ENCODE data around the gene ASXL3.

The ASXL3 gene

GRCh38 chr18:33664241-33664874 lies 86.3 kb downstream of the ASXL3 start:
- H3K36me3 ChIP-seq (ENCODE audit: control insufficient read depth in 2 of 2, insufficient read depth in 2 of 2, low read length in 2 of 2): no peaks in the 10 kb centered on the region
- no peak overlapping the region for H3K4me3 ChIP-seq (ENCODE audit: low read length in 2 of 2)
- no peaks in the 10 kb centered on the region for H3K27me3 ChIP-seq (ENCODE audit: control insufficient read depth in 1 of 2, insufficient read depth in 2 of 2, low read length in 2 of 2)
- no peak overlapping the region for H3K9ac ChIP-seq (ENCODE audit: low read length in 2 of 2)
- H3K9me3 ChIP-seq (ENCODE audit: control insufficient read depth in 2 of 2, low read length in 2 of 2): no peaks in the 10 kb centered on the region
- no peaks in the 10 kb centered on the region for H3K4me1 ChIP-seq (ENCODE audit: control insufficient read depth, insufficient read depth, low read length)
- no peak overlapping the region for H3K27ac ChIP-seq (ENCODE audit: low read length)

DNA sequence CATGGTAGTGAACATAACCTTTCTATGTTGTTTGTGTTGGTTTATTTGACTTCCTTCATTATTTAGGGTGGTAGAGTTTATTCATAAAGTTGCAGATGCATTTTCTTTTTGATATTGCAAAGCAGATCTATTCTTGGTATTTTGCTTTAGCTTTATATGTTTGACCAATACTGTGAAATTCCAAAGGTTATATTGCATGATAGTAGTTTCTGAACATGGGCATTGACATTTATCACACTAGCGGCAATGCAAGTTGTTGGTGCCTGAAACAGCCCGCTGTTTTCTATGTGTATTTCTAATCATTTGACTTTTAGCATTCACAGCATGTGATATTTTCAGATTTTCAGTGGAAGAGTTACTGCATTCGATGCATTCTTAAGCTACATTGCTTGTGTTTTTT lies 87.2 kb downstream of the ASXL3 start:
- no peak overlapping the region for H3K27ac ChIP-seq (ENCODE audit: low read length)
- H3K27me3 ChIP-seq (ENCODE audit: control insufficient read depth in 1 of 2, insufficient read depth in 2 of 2, low read length in 2 of 2): no peaks in the 10 kb centered on the region
- no peaks in the 10 kb centered on the region for H3K9me3 ChIP-seq (ENCODE audit: control insufficient read depth in 2 of 2, low read length in 2 of 2)
- H3K4me3 ChIP-seq (ENCODE audit: low read length in 2 of 2): no peak overlapping the region
- H3K4me1 ChIP-seq (ENCODE audit: control insufficient read depth, insufficient read depth, low read length): no peaks in the 10 kb centered on the region
- H3K36me3 ChIP-seq (ENCODE audit: control insufficient read depth in 2 of 2, insufficient read depth in 2 of 2, low read length in 2 of 2): no peaks in the 10 kb centered on the region
- no peak overlapping the region for H3K9ac ChIP-seq (ENCODE audit: low read length in 2 of 2)

DNA sequence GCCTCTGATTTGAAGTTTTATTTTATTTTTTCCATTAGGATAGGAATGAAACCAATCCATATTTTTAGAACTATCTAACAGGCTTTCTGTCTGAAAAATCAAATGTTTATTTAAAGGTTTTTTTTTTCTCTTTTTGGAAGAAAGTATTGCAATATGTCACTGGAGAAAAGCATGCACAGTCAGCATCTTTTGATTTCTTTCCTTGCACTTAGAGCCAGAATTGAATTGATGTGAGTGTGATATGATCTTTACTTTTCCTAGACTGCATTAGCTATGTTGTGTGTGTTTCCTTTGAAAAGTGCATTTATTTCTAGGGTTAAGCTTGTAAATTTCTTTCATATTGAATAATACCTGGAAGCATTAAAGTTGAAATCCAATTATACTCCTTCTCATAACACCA lies 87.6 kb downstream of the ASXL3 start:
- Histone ChIP-seq H3K9me3 (ENCODE audit: control insufficient read depth in 2 of 2, low read length in 2 of 2) (no peaks in the 10 kb centered on the region), H3K9ac (ENCODE audit: low read length in 2 of 2) (no peak overlapping the region), H3K4me1 (ENCODE audit: control insufficient read depth, insufficient read depth, low read length) (no peaks in the 10 kb centered on the region), H3K4me3 (ENCODE audit: low read length in 2 of 2) (no peak overlapping the region), H3K36me3 (ENCODE audit: control insufficient read depth in 2 of 2, insufficient read depth in 2 of 2, low read length in 2 of 2) (no peaks in the 10 kb centered on the region), H3K27ac (ENCODE audit: low read length) (no peak overlapping the region), H3K27me3 (ENCODE audit: control insufficient read depth in 1 of 2, insufficient read depth in 2 of 2, low read length in 2 of 2) (no peaks in the 10 kb centered on the region)

DNA sequence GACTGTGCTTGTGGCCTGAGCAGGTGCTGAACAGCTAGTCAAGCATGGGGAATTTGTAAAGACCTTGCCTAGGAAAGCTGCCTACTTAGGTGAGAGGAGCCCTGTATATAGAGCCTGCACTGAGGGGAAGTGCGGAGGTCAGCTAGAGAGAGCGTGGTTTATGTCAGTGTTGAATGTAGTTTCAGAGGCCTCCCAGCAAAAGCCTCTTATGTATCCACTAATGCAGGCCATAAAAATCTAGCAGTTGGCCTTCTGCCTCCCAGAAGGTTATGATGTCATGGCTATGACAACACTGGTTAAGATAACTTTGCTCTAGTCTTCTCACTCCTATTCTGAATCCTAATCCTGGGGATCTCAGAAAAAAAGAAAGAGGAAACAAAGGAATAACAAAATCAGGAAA lies 88.9 kb downstream of the ASXL3 start:
- H3K9ac ChIP-seq (ENCODE audit: low read length in 2 of 2): no peak overlapping the region
- H3K4me3 ChIP-seq (ENCODE audit: low read length in 2 of 2): no peak overlapping the region
- no peaks in the 10 kb centered on the region for H3K36me3 ChIP-seq (ENCODE audit: control insufficient read depth in 2 of 2, insufficient read depth in 2 of 2, low read length in 2 of 2)
- H3K9me3 ChIP-seq (ENCODE audit: control insufficient read depth in 2 of 2, low read length in 2 of 2): no peaks in the 10 kb centered on the region
- H3K27me3 ChIP-seq (ENCODE audit: control insufficient read depth in 1 of 2, insufficient read depth in 2 of 2, low read length in 2 of 2): no peaks in the 10 kb centered on the region
- no peak overlapping the region for H3K27ac ChIP-seq (ENCODE audit: low read length)
- H3K4me1 ChIP-seq (ENCODE audit: control insufficient read depth, insufficient read depth, low read length): no peaks in the 10 kb centered on the region

DNA sequence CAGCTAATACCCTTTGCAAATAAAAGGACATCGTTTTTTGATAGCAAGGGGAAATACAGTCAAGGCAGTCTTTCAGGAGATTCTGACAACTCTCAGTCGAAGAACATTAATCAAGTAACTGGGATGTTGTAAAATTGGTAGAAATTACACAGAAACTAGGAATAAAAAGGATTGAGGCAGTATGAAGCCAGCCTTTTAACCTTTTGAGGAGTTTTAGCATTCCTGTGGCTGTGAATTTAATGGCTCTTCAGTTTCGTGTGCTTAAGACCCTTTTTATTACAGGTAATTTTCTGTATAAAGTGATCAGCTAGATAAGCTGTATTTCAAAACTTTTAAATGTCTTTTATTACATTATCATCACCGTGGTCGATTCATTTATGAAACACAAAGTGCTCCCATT lies 91.6 kb downstream of the ASXL3 start:
- H3K9me3 ChIP-seq (ENCODE audit: control insufficient read depth in 2 of 2, low read length in 2 of 2): no peaks in the 10 kb centered on the region
- H3K4me3 ChIP-seq (ENCODE audit: low read length in 2 of 2): no peak overlapping the region
- H3K36me3 ChIP-seq (ENCODE audit: control insufficient read depth in 2 of 2, insufficient read depth in 2 of 2, low read length in 2 of 2): no peaks in the 10 kb centered on the region
- no peak overlapping the region for H3K27ac ChIP-seq (ENCODE audit: low read length)
- no peak overlapping the region for H3K9ac ChIP-seq (ENCODE audit: low read length in 2 of 2)
- no peaks in the 10 kb centered on the region for H3K27me3 ChIP-seq (ENCODE audit: control insufficient read depth in 1 of 2, insufficient read depth in 2 of 2, low read length in 2 of 2)
- H3K4me1 ChIP-seq (ENCODE audit: control insufficient read depth, insufficient read depth, low read length): no peaks in the 10 kb centered on the region

DNA sequence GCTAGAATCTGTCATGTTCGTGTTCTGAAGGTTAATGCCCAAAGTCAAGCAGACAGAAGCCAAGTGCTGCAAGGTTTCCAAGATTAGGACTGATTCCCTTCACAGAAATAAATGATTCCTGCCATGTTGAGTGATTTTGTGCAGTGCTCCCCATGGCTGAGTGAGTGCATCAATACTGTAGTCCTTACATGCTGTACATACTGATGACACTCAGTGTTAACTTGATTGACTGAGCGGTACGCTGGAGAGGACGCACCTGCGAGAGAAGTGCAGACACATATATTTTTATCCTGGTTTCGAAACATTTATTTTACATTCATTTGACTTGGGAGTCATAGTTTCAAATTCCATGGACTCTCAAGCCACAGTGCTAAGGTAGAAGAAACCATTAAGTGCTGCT lies 92.0 kb downstream of the ASXL3 start:
- Histone ChIP-seq H3K9me3 (ENCODE audit: control insufficient read depth in 2 of 2, low read length in 2 of 2) (no peaks in the 10 kb centered on the region), H3K27me3 (ENCODE audit: control insufficient read depth in 1 of 2, insufficient read depth in 2 of 2, low read length in 2 of 2) (no peaks in the 10 kb centered on the region), H3K36me3 (ENCODE audit: control insufficient read depth in 2 of 2, insufficient read depth in 2 of 2, low read length in 2 of 2) (no peaks in the 10 kb centered on the region), H3K4me1 (ENCODE audit: control insufficient read depth, insufficient read depth, low read length) (no peaks in the 10 kb centered on the region), H3K4me3 (ENCODE audit: low read length in 2 of 2) (no peak overlapping the region), H3K27ac (ENCODE audit: low read length) (no peak overlapping the region), H3K9ac (ENCODE audit: low read length in 2 of 2) (no peak overlapping the region)

- no peak overlapping the region for H3K27ac ChIP-seq (ENCODE audit: low read length)
- H3K9ac ChIP-seq (ENCODE audit: low read length in 2 of 2): no peak overlapping the region
- H3K36me3 ChIP-seq (ENCODE audit: control insufficient read depth in 2 of 2, insufficient read depth in 2 of 2, low read length in 2 of 2): no peaks in the 10 kb centered on the region
- no peak overlapping the region for H3K4me3 ChIP-seq (ENCODE audit: low read length in 2 of 2)
- no peaks in the 10 kb centered on the region for H3K27me3 ChIP-seq (ENCODE audit: control insufficient read depth in 1 of 2, insufficient read depth in 2 of 2, low read length in 2 of 2)
- no peaks in the 10 kb centered on the region for H3K9me3 ChIP-seq (ENCODE audit: control insufficient read depth in 2 of 2, low read length in 2 of 2)
- H3K4me1 ChIP-seq (ENCODE audit: control insufficient read depth, insufficient read depth, low read length): no peaks in the 10 kb centered on the region
These were observed 95.7 kb downstream of the ASXL3 start for GRCh38 chr18:33673689-33674088.

DNA sequence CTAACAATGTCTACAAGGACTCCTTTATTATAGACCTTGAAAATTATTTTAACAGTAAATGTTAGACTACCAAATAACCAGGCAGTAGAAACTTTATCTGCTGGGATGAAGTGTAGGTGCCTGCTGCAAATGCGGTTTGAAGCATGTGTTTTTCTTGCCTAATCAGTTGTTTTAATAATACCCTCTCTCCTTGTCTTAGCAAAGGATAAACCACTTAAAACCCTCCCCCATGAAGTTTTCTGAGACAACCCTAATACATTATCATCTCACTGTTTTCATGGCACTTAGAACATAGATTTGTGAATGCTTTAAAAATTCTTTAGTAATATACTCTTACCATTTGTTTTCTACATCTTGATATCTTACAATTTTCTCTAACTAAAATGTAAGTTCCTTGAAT lies 98.6 kb downstream of the ASXL3 start:
- no peaks in the 10 kb centered on the region for H3K4me1 ChIP-seq (ENCODE audit: control insufficient read depth, insufficient read depth, low read length)
- no peaks in the 10 kb centered on the region for H3K27me3 ChIP-seq (ENCODE audit: control insufficient read depth in 1 of 2, insufficient read depth in 2 of 2, low read length in 2 of 2)
- no peak overlapping the region for H3K9ac ChIP-seq (ENCODE audit: low read length in 2 of 2)
- no peak overlapping the region for H3K4me3 ChIP-seq (ENCODE audit: low read length in 2 of 2)
- H3K9me3 ChIP-seq (ENCODE audit: control insufficient read depth in 2 of 2, low read length in 2 of 2): no peaks in the 10 kb centered on the region
- no peak overlapping the region for H3K27ac ChIP-seq (ENCODE audit: low read length)
- H3K36me3 ChIP-seq (ENCODE audit: control insufficient read depth in 2 of 2, insufficient read depth in 2 of 2, low read length in 2 of 2): no peaks in the 10 kb centered on the region

DNA sequence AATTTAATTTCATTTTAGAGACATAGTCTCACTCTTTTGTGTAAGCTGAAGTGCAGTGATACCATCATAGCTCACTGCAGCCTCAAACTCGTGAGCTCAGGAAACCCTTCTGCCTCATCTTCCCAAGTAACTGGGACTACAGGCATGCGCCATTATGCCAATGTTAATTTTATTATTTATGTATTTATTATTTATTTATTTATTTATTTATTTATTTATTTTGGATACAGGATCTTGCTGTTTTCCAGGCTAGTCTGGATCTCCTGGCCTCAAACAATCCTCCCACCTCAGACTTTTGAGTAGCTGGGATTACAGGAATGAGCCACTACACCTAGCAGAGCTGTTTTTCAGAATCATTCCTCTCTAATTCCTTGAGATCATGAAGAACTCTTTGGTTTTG lies 99.9 kb downstream of the ASXL3 start:
- H3K4me1 ChIP-seq (ENCODE audit: control insufficient read depth, insufficient read depth, low read length): no peaks in the 10 kb centered on the region

DNA sequence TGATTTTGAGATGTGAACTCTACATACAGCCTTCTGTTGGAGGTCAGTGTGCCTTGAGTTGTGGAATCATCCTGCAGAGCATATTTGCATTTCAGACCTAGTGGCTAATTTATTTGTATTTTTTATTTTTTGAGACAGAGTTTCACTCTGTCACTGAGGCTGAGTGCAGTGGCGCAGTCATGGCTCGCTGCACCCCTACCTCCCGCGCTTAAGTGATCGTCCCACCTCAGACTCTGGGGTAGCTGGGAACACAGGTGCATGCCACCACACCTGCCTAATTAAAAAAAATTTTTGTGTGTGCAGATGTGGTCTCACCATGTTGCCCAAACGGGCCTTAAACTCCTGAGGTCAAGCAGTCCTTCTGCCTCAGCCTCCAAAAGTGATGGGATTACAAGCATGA lies 104.4 kb downstream of the ASXL3 start:
- H3K36me3 ChIP-seq (ENCODE audit: control insufficient read depth in 2 of 2, insufficient read depth in 2 of 2, low read length in 2 of 2): no peaks in the 10 kb centered on the region
- H3K27ac ChIP-seq (ENCODE audit: low read length): no peak overlapping the region
- H3K4me3 ChIP-seq (ENCODE audit: low read length in 2 of 2): no peak overlapping the region
- H3K27me3 ChIP-seq (ENCODE audit: control insufficient read depth in 1 of 2, insufficient read depth in 2 of 2, low read length in 2 of 2): no peaks in the 10 kb centered on the region
- no peaks in the 10 kb centered on the region for H3K9me3 ChIP-seq (ENCODE audit: control insufficient read depth in 2 of 2, low read length in 2 of 2)
- H3K4me1 ChIP-seq (ENCODE audit: control insufficient read depth, insufficient read depth, low read length): no peaks in the 10 kb centered on the region
- no peak overlapping the region for H3K9ac ChIP-seq (ENCODE audit: low read length in 2 of 2)

More for the DNA sequence above, 99.9 kb downstream of the ASXL3 start:
- Histone ChIP-seq H3K27ac (ENCODE audit: low read length) (no peak overlapping the region), H3K9ac (ENCODE audit: low read length in 2 of 2) (no peak overlapping the region), H3K9me3 (ENCODE audit: control insufficient read depth in 2 of 2, low read length in 2 of 2) (no peaks in the 10 kb centered on the region), H3K36me3 (ENCODE audit: control insufficient read depth in 2 of 2, insufficient read depth in 2 of 2, low read length in 2 of 2) (no peaks in the 10 kb centered on the region), H3K4me3 (ENCODE audit: low read length in 2 of 2) (no peak overlapping the region), H3K27me3 (ENCODE audit: control insufficient read depth in 1 of 2, insufficient read depth in 2 of 2, low read length in 2 of 2) (no peaks in the 10 kb centered on the region)

- H3K27me3 ChIP-seq (ENCODE audit: control insufficient read depth in 1 of 2, insufficient read depth in 2 of 2, low read length in 2 of 2): no peaks in the 10 kb centered on the region
These were observed 116.6 kb downstream of the ASXL3 start for GRCh38 chr18:33694593-33694992.

More at GRCh38 chr18:33694593-33694992, 116.6 kb downstream of the ASXL3 start:
- Histone ChIP-seq H3K27ac (ENCODE audit: low read length) (no peak overlapping the region), H3K9me3 (ENCODE audit: control insufficient read depth in 2 of 2, low read length in 2 of 2) (no peaks in the 10 kb centered on the region), H3K4me3 (ENCODE audit: low read length in 2 of 2) (no peak overlapping the region), H3K36me3 (ENCODE audit: control insufficient read depth in 2 of 2, insufficient read depth in 2 of 2, low read length in 2 of 2) (peaks cover 0 to 4% of the 10 kb centered on the region in 2 donors), H3K9ac (ENCODE audit: low read length in 2 of 2) (no peak overlapping the region), H3K4me1 (ENCODE audit: control insufficient read depth, insufficient read depth, low read length) (no peaks in the 10 kb centered on the region)
